HK-2 (cell line): ENCODE data around the gene CASQ1.

Experiments
- DNase-seq: peaks from one replicate; pipeline ENCODE4 v3.0.0-alpha.2; 2018; ENCODE audit not compliant: unreplicated experiment

CASQ1 gene

GRCh38 chr1:160168609-160169369, 21.6 kb upstream of the CASQ1 start:
- no peak for DNase-seq

GRCh38 chr1:160169553-160170399, 20.6 kb upstream of the CASQ1 start:
- no peak for DNase-seq

- DNase-seq: no peak
Measured at GRCh38 chr1:160171354-160171753, 19.0 kb upstream of the CASQ1 start.

- no peak for DNase-seq
Measured at GRCh38 chr1:160171980-160172379, 18.4 kb upstream of the CASQ1 start.

GRCh38 chr1:160177231-160177630, 13.1 kb upstream of the CASQ1 start:
- no peak for DNase-seq

GRCh38 chr1:160177667-160178066, 12.7 kb upstream of the CASQ1 start:
- no peak for DNase-seq

GRCh38 chr1:160178731-160179130, 11.6 kb upstream of the CASQ1 start:
- no peak for DNase-seq

- DNase-seq: no peak
Measured at GRCh38 chr1:160179336-160179735, 11.0 kb upstream of the CASQ1 start.

- no peak for DNase-seq
Measured at GRCh38 chr1:160186246-160186645, 4.1 kb upstream of the CASQ1 start.

- DNase-seq: no peak
Measured at GRCh38 chr1:160186729-160187128, 3.6 kb upstream of the CASQ1 start.

GRCh38 chr1:160187407-160187806, 3.0 kb upstream of the CASQ1 start:
- DNase-seq: no peak

GRCh38 chr1:160188341-160188740, 2.0 kb upstream of the CASQ1 start:
- no peak for DNase-seq

GRCh38 chr1:160191756-160192155, 1.4 kb downstream of the CASQ1 start:
- DNase-seq: no peak

- no peak for DNase-seq
Measured at GRCh38 chr1:160192234-160192633, 1.9 kb downstream of the CASQ1 start.

GRCh38 chr1:160193091-160193819, 2.9 kb downstream of the CASQ1 start:
- DNase-seq: peak; percentile 91

GRCh38 chr1:160193832-160194736, 3.7 kb downstream of the CASQ1 start:
- DNase-seq: no peak

- no peak for DNase-seq
Measured at GRCh38 chr1:160194737-160195059, 4.3 kb downstream of the CASQ1 start.

- DNase-seq: no peak
Measured at GRCh38 chr1:160196143-160196542, 5.8 kb downstream of the CASQ1 start.

- DNase-seq: no peak
Measured at GRCh38 chr1:160197231-160197630, 6.9 kb downstream of the CASQ1 start.

- no peak for DNase-seq
Measured at GRCh38 chr1:160200786-160201185, 10.4 kb downstream of the CASQ1 start.

GRCh38 chr1:160204526-160205241, 14.3 kb downstream of the CASQ1 start:
- no peak for DNase-seq
